ENCODE measurements around the gene KRTAP5-8. TPM values are rescaled to one million over a fixed set of nuclear protein-coding genes. Genes with fewer than 3 reads are reported as not detected.
"Not testable (repeated sequence)": the region's sequence is repeated elsewhere in the genome, so short reads cannot be mapped to it uniquely, and the experiment has no call there.

KRTAP5-8 gene
- total and polyA plus RNA-seq, 8 donors = 0.15 to 5.5 TPM; not detected in 6

GRCh38 chr11:71518506-71519471, 19.0 kb upstream of the KRTAP5-8 start:
- H3K4me1 ChIP-seq = no peaks in the 10 kb centered on the region
- no peaks in the 10 kb centered on the region for H3K27me3 ChIP-seq
- no peak overlapping the region for H3K4me3 ChIP-seq
- intact Hi-C loops (cut with DNase I; ENCODE audit: low total_unique reads) = no loop called here
- H3K36me3 ChIP-seq = no peaks in the 10 kb centered on the region
- no peaks in the 10 kb centered on the region for H3K9me3 ChIP-seq
- DNase-seq = peak in 1 of 2 donors; percentile 20
- no peak for TF ChIP-seq POLR2A (IDR thresholded peaks at IDR 0.05)
- TF ChIP-seq CTCF (IDR thresholded peaks at IDR 0.05) = no peak
- TF ChIP-seq POLR2AphosphoS5 (IDR thresholded peaks at IDR 0.05) = no peak
- TF ChIP-seq EP300 (IDR thresholded peaks at IDR 0.05) = no peak
- 93 to 95% (median 93%) methylated on average over 35 to 55 of the region's 55 CpGs for WGBS, 5 donors
- no peak overlapping the region for H3K27ac ChIP-seq

GRCh38 chr11:71519546-71519945, 18.3 kb upstream of the KRTAP5-8 start:
- Histone ChIP-seq H3K9me3 (no peaks in the 10 kb centered on the region), H3K4me1 (no peaks in the 10 kb centered on the region), H3K27ac (no peak overlapping the region), H3K4me3 (no peak overlapping the region), H3K27me3 (no peaks in the 10 kb centered on the region), H3K36me3 (no peaks in the 10 kb centered on the region)
- WGBS, 5 donors = 65 to 75% (median 72%) methylated on average over 10 of the region's 10 CpGs
- peak in 1 of 2 donors; percentile 20 for DNase-seq
- intact Hi-C loops (cut with DNase I; ENCODE audit: low total_unique reads) = no loop called here
- no peak for TF ChIP-seq POLR2A (IDR thresholded peaks at IDR 0.05)
- no peak for TF ChIP-seq EP300 (IDR thresholded peaks at IDR 0.05)
- no peak for TF ChIP-seq CTCF (IDR thresholded peaks at IDR 0.05)
- TF ChIP-seq POLR2AphosphoS5 (IDR thresholded peaks at IDR 0.05) = no peak

GRCh38 chr11:71525188-71525937, 12.5 kb upstream of the KRTAP5-8 start:
- H3K9me3 ChIP-seq = peaks cover 0 to 4% (median 0%) of the 10 kb centered on the region in 4 donors
- no peak for DNase-seq
- intact Hi-C loops (cut with DNase I; ENCODE audit: low total_unique reads) = no loop called here
- H3K27ac ChIP-seq = no peak overlapping the region
- TF ChIP-seq POLR2AphosphoS5 (IDR thresholded peaks at IDR 0.05) (no peak), POLR2A (IDR thresholded peaks at IDR 0.05) (no peak), EP300 (IDR thresholded peaks at IDR 0.05) (no peak), CTCF (IDR thresholded peaks at IDR 0.05) (no peak)
- 46 to 83% (median 68%) methylated on average over 2 to 3 of the region's 3 CpGs for WGBS, 5 donors
- H3K4me3 ChIP-seq = no peak overlapping the region
- no peaks in the 10 kb centered on the region for H3K36me3 ChIP-seq
- H3K4me1 ChIP-seq = no peaks in the 10 kb centered on the region
- H3K27me3 ChIP-seq = no peaks in the 10 kb centered on the region

- peaks cover 0 to 4% (median 0%) of the 10 kb centered on the region in 4 donors for H3K9me3 ChIP-seq
- no peaks in the 10 kb centered on the region for H3K4me1 ChIP-seq
- no peak for TF ChIP-seq CTCF (IDR thresholded peaks at IDR 0.05)
- no peak for TF ChIP-seq POLR2A (IDR thresholded peaks at IDR 0.05)
- TF ChIP-seq POLR2AphosphoS5 (IDR thresholded peaks at IDR 0.05) = no peak
- TF ChIP-seq EP300 (IDR thresholded peaks at IDR 0.05) = no peak
- intact Hi-C loops (cut with DNase I; ENCODE audit: low total_unique reads) = no loop called here
- H3K36me3 ChIP-seq = no peaks in the 10 kb centered on the region
- H3K27me3 ChIP-seq = no peaks in the 10 kb centered on the region
- peak in 1 of 2 donors; percentile 24 for DNase-seq
- H3K27ac ChIP-seq = no peak overlapping the region
- WGBS, 5 donors = 75 to 91% (median 81%) methylated on average over 2 of the region's 2 CpGs
- H3K4me3 ChIP-seq = no peak overlapping the region
Measured at GRCh38 chr11:71525938-71526495, 11.8 kb upstream of the KRTAP5-8 start.

GRCh38 chr11:71526796-71527575, 10.8 kb upstream of the KRTAP5-8 start, which contains the start of gene KRTAP5-7:
KRTAP5-7 (plus strand) TSS chr11:71527267; CDS start chr11:71527301, 34 bp downstream.
- H3K4me3 ChIP-seq; H3K36me3 ChIP-seq; DNase-seq; H3K4me1 ChIP-seq; intact Hi-C loops (cut with DNase I; ENCODE audit: low total_unique reads); H3K9me3 ChIP-seq; H3K27ac ChIP-seq; H3K27me3 ChIP-seq: not testable (repeated sequence)
- WGBS, 5 donors = 31 to 47% (median 43%) methylated on average over 8 to 10 of the region's 10 CpGs

All from stomach (tissue), 9 donors.